Neural progenitor cell (in vitro differentiated cells): Measurements from ENCODE around the gene SEC14L6.

Source experiments
- EZH2 ChIP-seq: fragments of 200-600 bp; sonication (generic); IDR thresholded peaks from 2 replicates; pipeline ENCODE4 v1.6.1; 2017; ENCODE audit warnings: antibody characterized with exemption, mild to moderate bottlenecking, moderate library complexity
- EZH2phosphoT487 ChIP-seq: fragments of 200-600 bp; sonication (generic); IDR thresholded peaks from 2 replicates; pipeline ENCODE4 v1.6.1; 2017; ENCODE audit warnings: antibody characterized with exemption
- TF ChIP-seq, protein P1 (sequence below): fragments of 200-600 bp; sonication (generic); IDR thresholded peaks from 2 replicates; pipeline ENCODE4 v1.5.1; 2017; ENCODE audit warnings: antibody characterized with exemption, mild to moderate bottlenecking

DNA sequence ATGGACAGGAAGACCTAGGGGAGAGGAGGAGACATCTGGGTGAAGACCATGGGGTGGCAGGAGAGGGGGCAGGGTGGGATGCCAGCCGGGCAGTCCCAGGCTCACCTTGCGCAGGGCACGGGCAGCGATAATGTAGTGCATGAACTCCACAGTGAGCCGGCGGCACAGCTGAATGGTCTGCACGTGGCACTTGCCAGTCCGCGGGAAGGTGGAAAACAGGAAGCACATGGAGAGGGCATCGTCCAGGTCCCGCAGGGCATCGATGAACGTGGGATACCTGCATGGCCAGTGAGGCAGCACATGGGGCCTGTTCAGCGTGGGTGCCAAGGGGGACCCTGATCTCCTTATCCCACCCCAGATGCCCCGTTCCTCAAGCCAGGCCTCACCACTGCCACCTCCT lies 37.9 kb upstream of the SEC14L6 start:
- TF ChIP-seq, protein P1, sequence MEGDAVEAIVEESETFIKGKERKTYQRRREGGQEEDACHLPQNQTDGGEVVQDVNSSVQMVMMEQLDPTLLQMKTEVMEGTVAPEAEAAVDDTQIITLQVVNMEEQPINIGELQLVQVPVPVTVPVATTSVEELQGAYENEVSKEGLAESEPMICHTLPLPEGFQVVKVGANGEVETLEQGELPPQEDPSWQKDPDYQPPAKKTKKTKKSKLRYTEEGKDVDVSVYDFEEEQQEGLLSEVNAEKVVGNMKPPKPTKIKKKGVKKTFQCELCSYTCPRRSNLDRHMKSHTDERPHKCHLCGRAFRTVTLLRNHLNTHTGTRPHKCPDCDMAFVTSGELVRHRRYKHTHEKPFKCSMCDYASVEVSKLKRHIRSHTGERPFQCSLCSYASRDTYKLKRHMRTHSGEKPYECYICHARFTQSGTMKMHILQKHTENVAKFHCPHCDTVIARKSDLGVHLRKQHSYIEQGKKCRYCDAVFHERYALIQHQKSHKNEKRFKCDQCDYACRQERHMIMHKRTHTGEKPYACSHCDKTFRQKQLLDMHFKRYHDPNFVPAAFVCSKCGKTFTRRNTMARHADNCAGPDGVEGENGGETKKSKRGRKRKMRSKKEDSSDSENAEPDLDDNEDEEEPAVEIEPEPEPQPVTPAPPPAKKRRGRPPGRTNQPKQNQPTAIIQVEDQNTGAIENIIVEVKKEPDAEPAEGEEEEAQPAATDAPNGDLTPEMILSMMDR: no peak
- TF ChIP-seq EZH2phosphoT487 (no peak), EZH2 (no peak)
